C4-2B (cell line): ENCODE data around the gene SLC2A9.
A peak's percentile ranks its signal among the peaks of the same experiment; 100 is the strongest.

ENCODE experiments used
- H3K27ac ChIP-seq: fragments of 450-650 bp; 2 replicates; pipeline ENCODE4 v1.5.1; 2017
- ZFX ChIP-seq: fragments of 450-650 bp; IDR thresholded peaks from 2 replicates; pipeline ENCODE4 v1.6.1; 2017
- TF ChIP-seq, protein P1 (sequence below): fragments of 450-650 bp; conservative IDR thresholded peaks from 2 replicates; pipeline ENCODE4 v1.5.1; 2017; ENCODE audit warnings: mild to moderate bottlenecking

The SLC2A9 gene

DNA sequence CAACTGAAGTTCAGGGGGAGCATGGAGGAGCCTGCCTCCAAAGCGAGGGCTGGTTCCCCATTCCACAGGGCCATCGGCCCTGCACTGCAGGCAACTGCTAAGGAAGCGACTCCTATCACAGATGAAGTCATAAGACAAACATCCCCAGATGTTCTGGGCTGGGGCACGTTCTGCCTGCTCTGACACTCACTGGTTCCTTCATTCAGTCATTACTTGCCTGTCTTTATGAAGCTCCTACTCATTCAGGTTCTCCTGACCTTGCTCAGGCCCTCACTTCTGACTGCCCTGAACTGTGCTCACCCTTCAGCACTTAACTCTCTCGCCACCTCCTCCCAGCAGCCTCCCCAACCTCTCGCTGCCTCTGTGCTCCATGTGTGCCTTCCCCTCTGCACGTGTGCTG, 2.5 kb upstream of the SLC2A9 start:
- no peak overlapping the region for H3K27ac ChIP-seq

DNA sequence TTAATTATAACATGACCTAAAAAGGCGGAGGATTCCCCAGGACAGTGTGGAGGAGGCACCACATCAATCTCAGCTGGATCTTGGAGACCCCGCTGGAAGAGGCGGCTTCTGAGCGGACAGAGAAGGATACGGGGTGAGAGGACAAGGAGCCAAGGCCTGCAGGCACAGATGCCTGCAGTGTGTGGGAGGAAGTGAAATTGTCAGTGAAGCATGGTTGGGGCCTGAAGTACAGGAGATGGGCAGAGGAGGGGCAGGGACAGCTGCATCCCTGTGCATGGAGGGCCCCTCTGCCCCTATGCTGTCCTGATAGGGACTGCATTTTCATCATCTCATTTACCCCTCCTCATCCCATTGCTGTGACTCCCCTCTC, 1.7 kb upstream of the SLC2A9 start:
- H3K27ac ChIP-seq, result no peak overlapping the region
- TF ChIP-seq, protein P1, sequence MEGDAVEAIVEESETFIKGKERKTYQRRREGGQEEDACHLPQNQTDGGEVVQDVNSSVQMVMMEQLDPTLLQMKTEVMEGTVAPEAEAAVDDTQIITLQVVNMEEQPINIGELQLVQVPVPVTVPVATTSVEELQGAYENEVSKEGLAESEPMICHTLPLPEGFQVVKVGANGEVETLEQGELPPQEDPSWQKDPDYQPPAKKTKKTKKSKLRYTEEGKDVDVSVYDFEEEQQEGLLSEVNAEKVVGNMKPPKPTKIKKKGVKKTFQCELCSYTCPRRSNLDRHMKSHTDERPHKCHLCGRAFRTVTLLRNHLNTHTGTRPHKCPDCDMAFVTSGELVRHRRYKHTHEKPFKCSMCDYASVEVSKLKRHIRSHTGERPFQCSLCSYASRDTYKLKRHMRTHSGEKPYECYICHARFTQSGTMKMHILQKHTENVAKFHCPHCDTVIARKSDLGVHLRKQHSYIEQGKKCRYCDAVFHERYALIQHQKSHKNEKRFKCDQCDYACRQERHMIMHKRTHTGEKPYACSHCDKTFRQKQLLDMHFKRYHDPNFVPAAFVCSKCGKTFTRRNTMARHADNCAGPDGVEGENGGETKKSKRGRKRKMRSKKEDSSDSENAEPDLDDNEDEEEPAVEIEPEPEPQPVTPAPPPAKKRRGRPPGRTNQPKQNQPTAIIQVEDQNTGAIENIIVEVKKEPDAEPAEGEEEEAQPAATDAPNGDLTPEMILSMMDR, result no peak
- no peak for TF ChIP-seq ZFX

More for the DNA sequence above, 2.5 kb upstream of the SLC2A9 start:
- no peak for TF ChIP-seq ZFX
- TF ChIP-seq, protein P1, result no peak

DNA sequence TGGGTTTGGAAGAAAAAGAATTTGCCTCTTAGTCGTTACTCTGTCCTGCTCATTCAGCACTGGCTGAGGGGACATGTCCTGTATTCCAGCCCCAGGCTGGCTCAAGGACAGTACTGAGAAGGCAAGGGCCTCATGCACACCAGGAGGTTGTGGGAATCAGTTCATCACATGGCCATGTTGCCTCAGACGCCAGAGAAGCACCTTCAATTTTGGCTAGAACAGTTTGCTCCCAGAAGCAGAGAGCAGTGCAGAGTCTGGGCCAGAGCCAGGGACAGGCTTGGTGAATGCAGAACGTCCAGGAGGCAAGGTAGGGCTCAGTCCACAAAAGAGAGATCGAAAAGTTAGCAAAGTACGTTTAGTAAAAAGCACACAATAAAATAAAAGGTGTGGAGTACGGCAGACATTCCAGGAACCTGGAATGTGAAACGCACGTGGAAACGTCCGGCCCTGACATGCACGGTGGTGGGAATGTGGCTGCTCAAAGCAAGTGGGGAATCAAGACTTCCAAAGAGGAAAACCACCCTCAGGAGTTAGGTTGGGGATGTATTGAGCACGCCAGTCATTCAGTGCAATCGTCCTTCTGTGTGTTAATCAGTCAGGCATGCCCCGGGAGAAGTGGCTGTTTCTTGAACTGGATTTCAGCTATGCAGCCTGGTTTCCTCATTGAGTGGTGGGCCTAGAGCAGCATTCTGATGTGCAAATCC, 1.2 kb upstream of the SLC2A9 start:
- no peak overlapping the region for H3K27ac ChIP-seq
- TF ChIP-seq, protein P1, result no peak
- TF ChIP-seq ZFX, result no peak

DNA sequence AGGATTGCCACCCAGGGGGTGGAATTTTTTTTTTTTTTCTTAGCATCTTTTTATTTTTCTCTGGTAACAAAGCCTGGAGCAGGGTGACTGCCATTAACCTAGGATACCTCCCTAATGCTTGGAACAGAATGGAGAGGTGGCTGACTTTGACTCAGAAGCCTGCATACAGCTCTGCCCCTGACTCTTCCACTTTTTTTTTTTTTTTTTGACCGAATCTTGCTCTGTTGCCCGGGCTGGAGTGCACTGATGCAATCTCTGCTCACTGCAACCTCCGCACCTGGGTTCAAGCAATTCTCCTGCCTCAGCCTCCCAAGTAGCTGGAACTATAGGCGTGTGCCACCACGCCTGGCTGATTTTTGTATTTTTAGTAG, 341 bp upstream of the SLC2A9 start:
- no peak overlapping the region for H3K27ac ChIP-seq
- TF ChIP-seq ZFX, result no peak
- TF ChIP-seq, protein P1, result no peak

DNA sequence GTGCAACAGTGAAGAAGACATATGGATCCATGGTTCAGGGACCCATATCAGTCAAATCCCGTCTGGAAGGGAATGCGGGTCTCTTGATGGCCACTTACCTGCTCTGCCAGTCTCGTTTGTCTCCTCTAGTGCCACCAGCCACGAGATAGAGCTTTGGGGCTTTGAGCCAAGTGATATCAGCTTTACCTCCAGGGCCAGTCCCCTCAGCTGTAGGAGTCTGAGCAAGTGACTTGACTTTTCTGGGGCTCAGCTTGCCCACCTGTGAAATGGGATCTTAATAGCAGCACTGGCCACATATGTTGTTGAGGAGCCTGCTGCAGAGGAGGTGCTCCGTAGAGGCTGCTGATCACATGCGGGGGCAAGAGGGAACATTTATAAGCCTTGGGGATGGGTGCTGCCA, 1.2 kb downstream of the SLC2A9 start:
- no peak for TF ChIP-seq ZFX
- TF ChIP-seq, protein P1, result no peak
- no peak overlapping the region; the same call in 1 of the 2 replicates for H3K27ac ChIP-seq

DNA sequence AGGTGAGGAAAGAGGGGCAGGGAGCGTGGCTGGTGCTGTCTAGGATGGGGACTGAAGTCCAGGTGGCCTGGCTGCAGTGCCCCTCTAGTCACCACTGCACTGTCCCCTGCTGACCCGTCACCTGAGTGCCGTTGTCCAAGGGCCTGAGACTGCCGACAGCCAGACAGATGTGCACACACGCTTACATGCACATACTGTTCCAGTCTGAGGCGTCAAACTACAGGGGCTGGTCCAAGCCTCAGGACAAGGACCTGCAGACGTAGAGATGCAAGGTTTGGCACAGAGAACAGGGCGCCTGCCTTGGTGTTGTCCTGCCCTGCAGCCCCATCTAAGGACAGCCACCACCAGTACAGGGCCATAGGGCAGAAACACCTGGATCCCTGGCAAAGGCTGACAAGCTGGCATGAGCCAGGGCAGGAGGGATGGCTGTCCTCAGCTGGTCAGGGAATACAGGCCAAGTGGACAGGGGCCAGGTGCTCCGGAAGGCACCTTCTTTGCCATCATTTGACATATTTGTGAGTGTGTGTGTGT, 1.7 kb downstream of the SLC2A9 start:
- TF ChIP-seq, protein P1, result no peak
- TF ChIP-seq ZFX, result no peak
- H3K27ac ChIP-seq, result peak overlapping the region; percentile 71

DNA sequence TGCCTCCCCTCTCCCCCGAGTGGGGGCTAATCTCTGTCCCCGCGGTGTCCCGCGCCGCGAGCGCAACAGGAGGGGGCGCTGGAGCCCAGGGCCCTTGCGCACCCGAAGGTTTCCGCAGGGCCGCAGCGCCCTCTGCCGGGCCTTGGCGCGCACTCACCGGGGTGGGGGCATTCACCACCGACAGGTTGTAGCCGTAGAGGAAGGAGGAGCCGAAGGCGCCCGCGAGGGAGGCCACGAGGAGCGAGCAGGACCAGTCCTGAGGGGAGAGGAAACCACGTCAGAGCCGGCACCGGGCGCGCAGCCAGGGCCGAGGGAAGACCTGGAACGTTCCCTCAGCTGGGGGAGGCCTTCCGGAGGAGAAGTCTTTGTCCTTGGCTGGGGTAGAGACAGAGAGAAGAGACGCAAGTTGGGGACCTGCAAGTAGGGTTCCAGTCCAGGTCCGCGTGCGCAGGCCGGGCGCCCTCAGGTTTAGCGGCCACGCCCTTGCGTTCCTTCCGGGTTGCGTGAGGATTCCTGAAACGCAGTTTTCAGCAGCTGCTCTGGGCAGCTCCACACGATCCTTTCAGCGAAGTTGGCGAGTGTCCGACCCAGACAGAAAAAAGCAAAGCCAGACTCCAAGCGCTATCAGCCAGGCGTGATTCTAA, 2.4 kb downstream of the SLC2A9 start:
- H3K27ac ChIP-seq, result peak overlapping the region; percentile 71
- TF ChIP-seq, protein P1, result peak; percentile 97
- TF ChIP-seq ZFX, result no peak
